Glomerular endothelial cell (primary cell): ENCODE results near the gene TSPAN32. TPM values are rescaled to one million over a fixed set of nuclear protein-coding genes. Genes with fewer than 3 reads are reported as not detected.

ENCODE experiments used
- DNase-seq: peaks from one replicate; pipeline ENCODE4 v3.0.0-alpha.2; 2011; ENCODE audit warnings: low read depth, low spot score; ENCODE audit errors: extremely low read depth
- total RNA-seq: library from RNA; depleted of rRNA; stranded (reverse); fragments of >200 nt; gene quantifications from 2 replicates; pipeline ENCODE4 v1.2.3, GENCODE V29; 2015

Gene TSPAN32
- total RNA-seq, 1 donor from 2014 or later = not detected

- DNase-seq = no peak
These were observed 12.3 kb downstream of the TSPAN32 start for GRCh38 chr11:2314136-2314524.

GRCh38 chr11:2314525-2315394 is 12.9 kb downstream of the TSPAN32 start:
- DNase-seq = no peak

- DNase-seq = no peak
These were observed 13.8 kb downstream of the TSPAN32 start for GRCh38 chr11:2315395-2316168.

GRCh38 chr11:2316169-2316962 is 14.6 kb downstream of the TSPAN32 start:
- no peak for DNase-seq

GRCh38 chr11:2316963-2317244 is 15.1 kb downstream of the TSPAN32 start:
- DNase-seq = no peak

- no peak for DNase-seq
These were observed 15.7 kb downstream of the TSPAN32 start for GRCh38 chr11:2317354-2318050.

GRCh38 chr11:2318123-2318522 is 16.3 kb downstream of the TSPAN32 start:
- DNase-seq = no peak

- DNase-seq = no peak
These were observed 16.9 kb downstream of the TSPAN32 start for GRCh38 chr11:2318707-2319106.

- DNase-seq = no peak
These were observed 18.1 kb downstream of the TSPAN32 start for GRCh38 chr11:2319791-2320472.

GRCh38 chr11:2320568-2321310 is 18.9 kb downstream of the TSPAN32 start:
- no peak for DNase-seq

- no peak for DNase-seq
These were observed 19.5 kb downstream of the TSPAN32 start for GRCh38 chr11:2321311-2321683.

GRCh38 chr11:2325123-2325522 is 23.3 kb downstream of the TSPAN32 start:
- no peak for DNase-seq

- no peak for DNase-seq
These were observed 23.9 kb downstream of the TSPAN32 start for GRCh38 chr11:2325719-2326118.

- DNase-seq = no peak
These were observed 25.2 kb downstream of the TSPAN32 start for GRCh38 chr11:2327032-2327431.

GRCh38 chr11:2328021-2328420 is 26.2 kb downstream of the TSPAN32 start:
- no peak for DNase-seq

- no peak for DNase-seq
These were observed 27.0 kb downstream of the TSPAN32 start for GRCh38 chr11:2328656-2329354.

GRCh38 chr11:2329551-2329950 is 27.7 kb downstream of the TSPAN32 start:
- no peak for DNase-seq

GRCh38 chr11:2330696-2331095 is 28.9 kb downstream of the TSPAN32 start:
- DNase-seq = no peak

GRCh38 chr11:2331404-2331803 is 29.6 kb downstream of the TSPAN32 start:
- no peak for DNase-seq
